Measurements from ENCODE around the gene GTPBP3.

GRCh38 chr19:17337675-17338432 lies 501 bp downstream of the GTPBP3 start:
- TF ChIP-seq, protein P1, sequence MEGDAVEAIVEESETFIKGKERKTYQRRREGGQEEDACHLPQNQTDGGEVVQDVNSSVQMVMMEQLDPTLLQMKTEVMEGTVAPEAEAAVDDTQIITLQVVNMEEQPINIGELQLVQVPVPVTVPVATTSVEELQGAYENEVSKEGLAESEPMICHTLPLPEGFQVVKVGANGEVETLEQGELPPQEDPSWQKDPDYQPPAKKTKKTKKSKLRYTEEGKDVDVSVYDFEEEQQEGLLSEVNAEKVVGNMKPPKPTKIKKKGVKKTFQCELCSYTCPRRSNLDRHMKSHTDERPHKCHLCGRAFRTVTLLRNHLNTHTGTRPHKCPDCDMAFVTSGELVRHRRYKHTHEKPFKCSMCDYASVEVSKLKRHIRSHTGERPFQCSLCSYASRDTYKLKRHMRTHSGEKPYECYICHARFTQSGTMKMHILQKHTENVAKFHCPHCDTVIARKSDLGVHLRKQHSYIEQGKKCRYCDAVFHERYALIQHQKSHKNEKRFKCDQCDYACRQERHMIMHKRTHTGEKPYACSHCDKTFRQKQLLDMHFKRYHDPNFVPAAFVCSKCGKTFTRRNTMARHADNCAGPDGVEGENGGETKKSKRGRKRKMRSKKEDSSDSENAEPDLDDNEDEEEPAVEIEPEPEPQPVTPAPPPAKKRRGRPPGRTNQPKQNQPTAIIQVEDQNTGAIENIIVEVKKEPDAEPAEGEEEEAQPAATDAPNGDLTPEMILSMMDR (IDR thresholded peaks at IDR 0.05), result no peak
- TF ChIP-seq POLR2A (IDR thresholded peaks at IDR 0.05) (no peak), POLR2AphosphoS5 (IDR thresholded peaks at IDR 0.05) (no peak)
